ENCODE results near the gene SPRR4. TPM values are rescaled to one million over a fixed set of nuclear protein-coding genes. Genes with fewer than 3 reads are reported as not detected.
A peak's percentile ranks its signal among the peaks of the same experiment; 100 is the strongest.

The SPRR4 gene
- total RNA-seq, 1 experiment from 2014 or later, result not detected

DNA sequence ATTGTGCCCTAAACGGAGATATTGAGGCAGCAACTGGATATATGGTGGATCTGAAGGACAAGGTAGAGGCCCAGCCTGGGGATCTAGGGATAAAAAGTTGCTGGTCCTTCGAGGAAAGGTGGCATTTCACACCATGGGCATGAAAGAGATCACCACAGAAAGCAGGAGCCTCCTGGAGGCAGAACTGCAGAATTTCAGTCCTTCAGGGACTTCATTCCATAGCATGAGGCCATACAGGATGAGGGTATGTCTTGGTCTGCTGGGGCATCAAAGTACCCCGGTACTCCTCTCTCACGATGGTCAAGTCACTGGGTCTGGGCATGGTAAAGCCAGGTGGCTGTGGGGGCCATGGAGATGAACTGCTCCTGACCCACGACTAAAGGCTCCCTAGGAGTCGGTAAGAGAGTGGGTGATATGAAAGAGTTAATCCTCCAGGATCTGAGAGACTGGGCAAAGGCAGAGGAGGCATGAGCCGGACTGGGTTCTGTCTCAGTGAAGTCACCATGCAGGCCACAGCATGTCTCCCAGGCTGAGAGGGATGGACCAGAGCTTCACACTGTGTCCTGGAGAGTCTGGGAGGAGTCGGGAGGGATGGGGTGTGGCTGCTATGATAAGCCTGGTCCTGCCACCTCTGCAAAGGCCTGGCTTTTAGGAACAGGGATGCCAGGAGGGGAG is 29.3 kb upstream of the SPRR4 start:
- POLR2A ChIA-PET, result no interaction called here
- H3K27ac Mint-ChIP-seq, result no peak overlapping the region
- H3K36me3 Mint-ChIP-seq, result no peaks in the 10 kb centered on the region; the same call in 1 of the 2 replicates
- CTCF ChIA-PET, result interaction anchor here (1.0 kb wide), 1 partner anchor 15 kb away, joined by 4 read pairs; no protein-coding TSS in a partner anchor
- H3K27me3 Mint-ChIP-seq (ENCODE audit: low read depth), result peaks cover 6% of the 10 kb centered on the region; the same call in 1 of the 2 replicates
- DNase-seq (ENCODE audit: low spot score) (no peak), ATAC-seq (peak; percentile 58; the same call in 1 of the 2 replicates)
- H3K4me3 Mint-ChIP-seq, result no peak overlapping the region
- peaks cover 10% of the 10 kb centered on the region for H3K9me3 Mint-ChIP-seq
- TF ChIP-seq RELA (CRISPR knock-in tag; IDR thresholded peaks at IDR 0.05; ENCODE audit: borderline replicate concordance), result no peak
- TF ChIP-seq E2F5 (CRISPR knock-in tag; IDR thresholded peaks at IDR 0.05), result no peak
- TF ChIP-seq ZNF423 (CRISPR knock-in tag; IDR thresholded peaks at IDR 0.05), result no peak
- TF ChIP-seq, protein P1, sequence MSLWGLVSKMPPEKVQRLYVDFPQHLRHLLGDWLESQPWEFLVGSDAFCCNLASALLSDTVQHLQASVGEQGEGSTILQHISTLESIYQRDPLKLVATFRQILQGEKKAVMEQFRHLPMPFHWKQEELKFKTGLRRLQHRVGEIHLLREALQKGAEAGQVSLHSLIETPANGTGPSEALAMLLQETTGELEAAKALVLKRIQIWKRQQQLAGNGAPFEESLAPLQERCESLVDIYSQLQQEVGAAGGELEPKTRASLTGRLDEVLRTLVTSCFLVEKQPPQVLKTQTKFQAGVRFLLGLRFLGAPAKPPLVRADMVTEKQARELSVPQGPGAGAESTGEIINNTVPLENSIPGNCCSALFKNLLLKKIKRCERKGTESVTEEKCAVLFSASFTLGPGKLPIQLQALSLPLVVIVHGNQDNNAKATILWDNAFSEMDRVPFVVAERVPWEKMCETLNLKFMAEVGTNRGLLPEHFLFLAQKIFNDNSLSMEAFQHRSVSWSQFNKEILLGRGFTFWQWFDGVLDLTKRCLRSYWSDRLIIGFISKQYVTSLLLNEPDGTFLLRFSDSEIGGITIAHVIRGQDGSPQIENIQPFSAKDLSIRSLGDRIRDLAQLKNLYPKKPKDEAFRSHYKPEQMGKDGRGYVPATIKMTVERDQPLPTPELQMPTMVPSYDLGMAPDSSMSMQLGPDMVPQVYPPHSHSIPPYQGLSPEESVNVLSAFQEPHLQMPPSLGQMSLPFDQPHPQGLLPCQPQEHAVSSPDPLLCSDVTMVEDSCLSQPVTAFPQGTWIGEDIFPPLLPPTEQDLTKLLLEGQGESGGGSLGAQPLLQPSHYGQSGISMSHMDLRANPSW (CRISPR knock-in tag; conservative IDR thresholded peaks at IDR 0.05; ENCODE audit: low read depth), result no peak
- TF ChIP-seq, protein P2, sequence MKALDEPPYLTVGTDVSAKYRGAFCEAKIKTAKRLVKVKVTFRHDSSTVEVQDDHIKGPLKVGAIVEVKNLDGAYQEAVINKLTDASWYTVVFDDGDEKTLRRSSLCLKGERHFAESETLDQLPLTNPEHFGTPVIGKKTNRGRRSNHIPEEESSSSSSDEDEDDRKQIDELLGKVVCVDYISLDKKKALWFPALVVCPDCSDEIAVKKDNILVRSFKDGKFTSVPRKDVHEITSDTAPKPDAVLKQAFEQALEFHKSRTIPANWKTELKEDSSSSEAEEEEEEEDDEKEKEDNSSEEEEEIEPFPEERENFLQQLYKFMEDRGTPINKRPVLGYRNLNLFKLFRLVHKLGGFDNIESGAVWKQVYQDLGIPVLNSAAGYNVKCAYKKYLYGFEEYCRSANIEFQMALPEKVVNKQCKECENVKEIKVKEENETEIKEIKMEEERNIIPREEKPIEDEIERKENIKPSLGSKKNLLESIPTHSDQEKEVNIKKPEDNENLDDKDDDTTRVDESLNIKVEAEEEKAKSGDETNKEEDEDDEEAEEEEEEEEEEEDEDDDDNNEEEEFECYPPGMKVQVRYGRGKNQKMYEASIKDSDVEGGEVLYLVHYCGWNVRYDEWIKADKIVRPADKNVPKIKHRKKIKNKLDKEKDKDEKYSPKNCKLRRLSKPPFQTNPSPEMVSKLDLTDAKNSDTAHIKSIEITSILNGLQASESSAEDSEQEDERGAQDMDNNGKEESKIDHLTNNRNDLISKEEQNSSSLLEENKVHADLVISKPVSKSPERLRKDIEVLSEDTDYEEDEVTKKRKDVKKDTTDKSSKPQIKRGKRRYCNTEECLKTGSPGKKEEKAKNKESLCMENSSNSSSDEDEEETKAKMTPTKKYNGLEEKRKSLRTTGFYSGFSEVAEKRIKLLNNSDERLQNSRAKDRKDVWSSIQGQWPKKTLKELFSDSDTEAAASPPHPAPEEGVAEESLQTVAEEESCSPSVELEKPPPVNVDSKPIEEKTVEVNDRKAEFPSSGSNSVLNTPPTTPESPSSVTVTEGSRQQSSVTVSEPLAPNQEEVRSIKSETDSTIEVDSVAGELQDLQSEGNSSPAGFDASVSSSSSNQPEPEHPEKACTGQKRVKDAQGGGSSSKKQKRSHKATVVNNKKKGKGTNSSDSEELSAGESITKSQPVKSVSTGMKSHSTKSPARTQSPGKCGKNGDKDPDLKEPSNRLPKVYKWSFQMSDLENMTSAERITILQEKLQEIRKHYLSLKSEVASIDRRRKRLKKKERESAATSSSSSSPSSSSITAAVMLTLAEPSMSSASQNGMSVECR (CRISPR knock-in tag; IDR thresholded peaks at IDR 0.05; ENCODE audit: borderline replicate concordance), result no peak
- TF ChIP-seq, protein P3, sequence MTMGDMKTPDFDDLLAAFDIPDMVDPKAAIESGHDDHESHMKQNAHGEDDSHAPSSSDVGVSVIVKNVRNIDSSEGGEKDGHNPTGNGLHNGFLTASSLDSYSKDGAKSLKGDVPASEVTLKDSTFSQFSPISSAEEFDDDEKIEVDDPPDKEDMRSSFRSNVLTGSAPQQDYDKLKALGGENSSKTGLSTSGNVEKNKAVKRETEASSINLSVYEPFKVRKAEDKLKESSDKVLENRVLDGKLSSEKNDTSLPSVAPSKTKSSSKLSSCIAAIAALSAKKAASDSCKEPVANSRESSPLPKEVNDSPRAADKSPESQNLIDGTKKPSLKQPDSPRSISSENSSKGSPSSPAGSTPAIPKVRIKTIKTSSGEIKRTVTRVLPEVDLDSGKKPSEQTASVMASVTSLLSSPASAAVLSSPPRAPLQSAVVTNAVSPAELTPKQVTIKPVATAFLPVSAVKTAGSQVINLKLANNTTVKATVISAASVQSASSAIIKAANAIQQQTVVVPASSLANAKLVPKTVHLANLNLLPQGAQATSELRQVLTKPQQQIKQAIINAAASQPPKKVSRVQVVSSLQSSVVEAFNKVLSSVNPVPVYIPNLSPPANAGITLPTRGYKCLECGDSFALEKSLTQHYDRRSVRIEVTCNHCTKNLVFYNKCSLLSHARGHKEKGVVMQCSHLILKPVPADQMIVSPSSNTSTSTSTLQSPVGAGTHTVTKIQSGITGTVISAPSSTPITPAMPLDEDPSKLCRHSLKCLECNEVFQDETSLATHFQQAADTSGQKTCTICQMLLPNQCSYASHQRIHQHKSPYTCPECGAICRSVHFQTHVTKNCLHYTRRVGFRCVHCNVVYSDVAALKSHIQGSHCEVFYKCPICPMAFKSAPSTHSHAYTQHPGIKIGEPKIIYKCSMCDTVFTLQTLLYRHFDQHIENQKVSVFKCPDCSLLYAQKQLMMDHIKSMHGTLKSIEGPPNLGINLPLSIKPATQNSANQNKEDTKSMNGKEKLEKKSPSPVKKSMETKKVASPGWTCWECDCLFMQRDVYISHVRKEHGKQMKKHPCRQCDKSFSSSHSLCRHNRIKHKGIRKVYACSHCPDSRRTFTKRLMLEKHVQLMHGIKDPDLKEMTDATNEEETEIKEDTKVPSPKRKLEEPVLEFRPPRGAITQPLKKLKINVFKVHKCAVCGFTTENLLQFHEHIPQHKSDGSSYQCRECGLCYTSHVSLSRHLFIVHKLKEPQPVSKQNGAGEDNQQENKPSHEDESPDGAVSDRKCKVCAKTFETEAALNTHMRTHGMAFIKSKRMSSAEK (CRISPR knock-in tag; IDR thresholded peaks at IDR 0.05; ENCODE audit: borderline replicate concordance), result no peak
- TF ChIP-seq IRF2 (CRISPR knock-in tag; IDR thresholded peaks at IDR 0.05; ENCODE audit: borderline replicate concordance, low read depth), result no peak
- no peaks in the 10 kb centered on the region for H3K4me1 Mint-ChIP-seq

DNA sequence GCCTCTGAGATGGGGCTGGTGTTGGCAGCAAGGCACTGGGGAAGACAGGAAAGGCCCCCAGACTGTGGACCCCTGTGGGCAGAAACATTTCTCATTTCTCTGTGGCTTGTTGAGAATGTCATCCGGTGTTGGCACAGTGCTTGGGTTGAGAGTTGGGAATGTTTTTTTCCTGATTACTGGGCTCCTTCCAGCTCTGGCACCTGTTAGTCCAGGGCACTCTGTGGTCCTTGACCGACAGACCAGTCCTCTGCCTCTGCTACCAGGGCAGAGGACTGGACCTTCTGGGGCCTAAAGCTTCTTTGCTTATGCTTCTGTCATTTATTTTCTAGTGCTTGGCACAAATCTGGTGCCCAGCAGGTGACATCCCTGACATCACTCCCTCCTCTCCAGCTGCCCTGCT is 28.3 kb upstream of the SPRR4 start:
- DNase-seq (ENCODE audit: low spot score) (no peak), ATAC-seq (no peak)
- Mint-ChIP-seq H3K27ac (no peak overlapping the region), H3K4me3 (no peak overlapping the region), H3K4me1 (no peaks in the 10 kb centered on the region), H3K9me3 (peaks cover 9% of the 10 kb centered on the region), H3K36me3 (no peaks in the 10 kb centered on the region; the same call in 1 of the 2 replicates), H3K27me3 (ENCODE audit: low read depth) (peaks cover 6% of the 10 kb centered on the region; the same call in 1 of the 2 replicates)
- POLR2A ChIA-PET, result no interaction called here
- CTCF ChIA-PET, result interaction anchor here (1.8 kb wide), 1 partner anchor 250 kb away, joined by 8 read pairs; no protein-coding TSS in a partner anchor
- no peak for TF ChIP-seq ZNF423 (CRISPR knock-in tag; IDR thresholded peaks at IDR 0.05)
- TF ChIP-seq ZNF671 (CRISPR knock-in tag; IDR thresholded peaks at IDR 0.05), result no peak

Measured in WTC11 (cell line).